Esophagus muscularis mucosa (tissue), 3 donors: Measurements from ENCODE around the gene UCK1.

Experiments used
- CTCF ChIP-seq, 3 experiments: fragments of 200-600 bp in 2 of 3; fragments of 450-650 bp in 1 of 3; sonication (generic) in 2 of 3; IDR thresholded peaks; one replicate each; pipeline ENCODE4 v1.5.1; 2017 to 2019; ENCODE audit warnings: antibody characterized with exemption in 3 of 3, mild to moderate bottlenecking in 2 of 3, moderate library complexity in 1 of 3
- EP300 ChIP-seq: sonication (generic); formaldehyde crosslinking; IDR thresholded peaks from one replicate; pipeline ENCODE4 v1.6.1; 2017; ENCODE audit warnings: antibody characterized with exemption

- TF ChIP-seq CTCF (IDR thresholded peaks at IDR 0.05) (no peak), EP300 (no peak)
Observed at GRCh38 chr9:131477816-131478419, 53.1 kb downstream of the UCK1 start.
